GM21381 (cell line): ENCODE data around the gene PAX3.

ENCODE experiments used
- ATAC-seq: cut with Tn5 transposase; IDR thresholded peaks from one replicate; pipeline ENCODE4 v1.9.1; 2021; ENCODE audit warnings: mild to moderate bottlenecking, moderate library complexity; ENCODE audit not compliant: unreplicated experiment

PAX3 gene

DNA sequence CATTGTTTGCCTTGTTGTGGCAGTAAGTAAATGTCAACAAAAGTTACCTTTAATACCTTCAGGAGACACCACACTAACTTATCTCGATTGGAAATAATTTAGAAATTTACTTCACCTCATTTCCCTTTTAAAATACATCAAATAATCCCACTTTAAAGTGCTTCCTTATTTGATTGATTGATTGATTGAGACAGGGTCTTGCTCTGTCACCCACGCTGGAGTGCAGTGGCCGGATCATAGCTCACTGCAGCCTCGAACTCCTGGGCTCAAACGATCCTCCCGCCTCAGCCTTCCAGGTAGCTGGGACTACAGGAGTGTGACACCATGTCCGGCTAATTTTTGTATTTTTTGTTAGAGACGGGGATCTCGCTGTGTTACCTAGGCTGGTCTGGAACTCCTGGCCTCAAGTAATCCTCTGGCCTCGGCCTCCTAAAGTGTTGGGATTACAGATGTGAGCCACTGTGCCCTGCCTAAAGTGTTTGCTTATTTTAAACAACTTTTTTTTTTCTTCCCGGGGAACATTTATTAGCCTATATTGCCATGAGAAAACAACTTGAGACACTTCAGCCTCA lies 12.0 kb upstream of the PAX3 start:
- ATAC-seq = no peak

DNA sequence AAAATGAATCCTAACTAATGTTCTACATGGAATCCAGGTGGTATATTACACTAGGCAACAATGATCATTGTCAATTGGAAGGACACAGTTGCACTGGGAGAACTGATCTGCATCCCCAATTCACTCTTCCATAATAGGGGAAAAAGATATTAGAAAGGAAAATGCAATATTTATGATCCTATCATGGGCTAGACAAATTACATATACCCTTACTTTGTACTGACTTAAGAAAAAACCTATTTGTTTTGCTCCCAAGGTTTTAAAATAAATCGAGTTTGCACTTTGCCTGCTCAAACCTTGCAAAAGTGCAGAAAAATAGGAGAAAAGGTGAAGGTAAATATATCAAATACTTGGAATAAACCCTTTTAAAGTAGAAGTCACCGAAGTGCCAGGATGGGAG lies 11.0 kb upstream of the PAX3 start:
- no peak for ATAC-seq

DNA sequence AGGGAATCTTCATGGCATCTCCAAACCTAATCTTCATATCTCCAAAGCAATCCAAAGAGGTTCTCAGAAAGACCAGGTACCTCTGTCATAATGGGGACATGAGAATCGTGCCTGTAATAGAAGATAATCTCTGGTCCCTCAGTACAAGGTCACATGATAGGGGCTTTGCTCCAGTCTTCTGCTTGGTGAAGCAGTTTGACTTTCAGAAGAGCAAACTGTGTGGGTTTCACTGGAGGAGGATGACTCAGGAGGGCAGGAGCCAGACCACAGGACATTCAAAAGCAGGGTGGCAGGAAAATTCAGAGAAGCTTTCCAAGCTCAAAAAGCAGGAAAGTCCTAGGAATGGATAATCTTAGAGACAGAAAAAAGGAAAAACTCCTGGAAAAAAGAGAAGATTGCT lies 10.6 kb upstream of the PAX3 start:
- ATAC-seq = no peak

DNA sequence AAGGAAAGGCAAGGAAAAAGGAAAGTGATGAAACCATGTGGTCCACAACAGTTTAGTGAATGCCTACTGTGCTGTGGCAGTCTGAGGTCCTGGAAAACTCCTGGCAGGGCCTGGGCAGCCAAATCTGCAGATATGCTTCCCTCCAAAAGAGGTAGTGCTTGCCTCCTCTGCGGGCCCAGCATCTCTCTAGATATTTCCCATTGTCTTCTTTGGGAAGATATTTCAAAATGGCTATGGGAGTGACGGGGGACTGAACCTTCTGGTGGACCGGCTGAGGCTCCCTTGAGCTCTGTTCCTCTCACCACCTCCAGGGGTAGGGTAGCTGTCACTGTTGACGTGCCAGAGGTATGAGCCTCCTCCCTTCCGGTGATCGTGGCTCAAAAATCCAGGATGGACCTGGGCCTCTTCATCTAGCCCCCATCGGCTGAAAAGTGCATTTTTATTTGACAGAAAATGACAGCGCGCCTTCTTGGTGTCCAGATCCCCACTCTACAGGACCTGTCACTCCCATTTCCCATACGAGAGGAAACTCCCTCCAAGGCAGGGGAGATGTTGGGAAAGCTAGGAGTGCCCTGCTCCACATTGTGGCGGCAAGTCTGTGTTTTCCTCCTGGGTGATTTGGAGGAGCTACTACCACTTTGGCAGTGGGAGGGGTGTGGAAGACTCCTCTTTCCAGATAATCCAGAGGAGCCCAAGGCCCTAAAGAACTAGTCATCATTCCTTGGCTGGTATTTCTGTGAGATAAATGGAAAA lies 9.4 kb upstream of the PAX3 start:
- no peak for ATAC-seq

DNA sequence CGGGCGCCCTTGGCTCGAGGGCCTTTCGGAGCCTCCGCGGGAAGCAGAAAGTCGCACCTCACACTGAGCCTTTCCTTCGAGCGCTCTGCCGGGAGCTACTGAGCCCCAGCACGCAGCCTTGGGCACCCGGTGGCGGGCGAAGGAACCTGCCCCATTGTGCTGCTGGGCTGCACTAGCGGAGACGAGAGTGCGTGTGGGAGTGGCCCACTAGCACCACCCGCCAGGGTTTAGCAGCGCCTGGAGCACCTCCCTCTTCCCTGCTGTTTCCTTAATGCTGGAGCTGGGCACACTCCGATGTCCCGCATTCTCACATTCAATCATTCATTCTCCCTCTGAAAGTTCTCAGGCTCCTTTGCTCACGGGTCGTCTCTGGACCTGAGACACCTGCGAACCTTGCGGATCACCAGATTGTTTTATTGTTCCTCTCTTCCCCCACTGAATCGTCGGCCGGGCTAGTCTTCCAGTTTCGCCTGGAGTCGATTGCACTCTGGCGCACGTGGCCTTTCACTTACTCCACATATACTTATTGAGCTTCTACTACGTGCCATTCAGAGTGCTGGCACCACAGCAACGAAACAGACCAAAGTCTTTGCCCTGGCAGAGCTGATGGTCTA lies 8.5 kb upstream of the PAX3 start:
- ATAC-seq = no peak

DNA sequence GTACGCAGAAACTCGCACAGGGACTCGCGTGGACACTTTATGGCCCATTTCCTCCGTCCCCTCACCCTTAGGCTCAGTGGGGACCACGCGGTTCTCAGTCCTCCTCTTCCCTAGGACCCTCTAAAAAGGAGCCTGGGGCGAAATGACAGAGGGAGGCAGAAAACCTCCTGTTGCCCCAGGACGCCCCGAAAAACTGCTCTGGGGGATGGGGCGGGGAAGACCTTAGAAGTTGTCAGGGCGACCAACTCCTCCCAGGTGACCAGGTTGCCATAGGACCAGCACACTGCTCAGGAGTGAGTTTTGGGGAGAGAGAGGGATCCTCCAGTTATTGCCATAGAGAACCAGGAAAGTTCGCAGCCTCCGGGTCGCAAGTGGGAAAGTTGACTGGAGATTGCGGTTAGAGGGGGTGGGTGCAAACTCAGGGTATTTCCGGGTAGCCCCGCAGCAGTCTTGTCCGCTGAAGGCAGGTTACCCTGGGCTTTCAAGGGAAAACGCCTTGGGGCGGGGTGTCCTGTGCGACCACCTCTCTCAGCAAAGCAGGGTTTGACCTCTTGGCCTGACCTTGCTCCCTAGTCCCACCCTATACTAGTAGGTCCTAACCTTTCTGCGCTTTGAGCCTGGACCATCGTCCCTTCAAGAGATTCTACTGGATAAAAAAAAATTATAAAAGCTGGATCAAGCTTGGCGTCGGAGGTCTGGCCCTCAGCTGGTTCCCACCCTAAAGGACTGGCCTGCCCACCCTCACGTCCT lies 7.8 kb upstream of the PAX3 start:
- no peak for ATAC-seq

DNA sequence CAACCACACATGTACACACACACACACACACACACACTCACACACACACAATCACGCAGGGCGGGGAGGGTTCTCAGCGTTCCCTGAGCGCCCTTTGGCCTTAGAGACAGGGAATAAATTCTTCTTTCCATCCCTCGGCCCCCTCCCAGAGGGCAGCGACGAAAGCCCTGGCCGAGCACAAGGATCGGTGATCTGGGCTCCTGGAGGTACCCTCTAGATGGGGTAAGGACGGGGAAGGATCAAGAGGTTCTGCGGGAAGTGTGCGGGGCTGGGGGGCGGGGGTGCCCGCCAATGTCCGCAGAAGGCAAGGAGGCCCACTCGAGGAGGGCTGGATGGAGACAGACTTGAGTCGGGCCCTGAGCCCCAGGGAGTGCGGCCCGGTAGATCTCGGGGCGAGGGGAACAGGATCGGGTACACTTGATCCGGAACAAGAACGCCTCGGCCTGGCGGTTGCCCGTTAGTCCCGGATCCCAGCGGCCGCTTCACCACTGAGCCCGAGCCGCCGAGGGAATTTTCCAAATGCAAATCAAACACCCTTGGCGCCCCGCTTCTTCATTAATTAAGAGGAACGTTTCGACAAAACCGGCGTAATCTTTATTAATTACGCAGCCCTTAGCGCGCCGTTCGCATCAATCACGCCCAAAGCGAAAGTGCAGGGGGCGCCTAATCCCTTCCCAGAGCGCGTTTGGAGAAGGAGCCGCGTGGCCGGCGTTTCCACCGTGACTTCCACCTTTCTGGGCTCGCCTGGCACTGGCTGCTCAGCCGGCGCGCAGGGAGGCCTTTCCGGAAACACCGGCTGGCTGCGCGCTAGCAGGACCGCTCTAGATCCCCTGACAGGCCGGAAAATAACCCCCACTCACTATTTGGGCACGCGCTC lies 7.0 kb upstream of the PAX3 start:
- ATAC-seq = peak; percentile 36

DNA sequence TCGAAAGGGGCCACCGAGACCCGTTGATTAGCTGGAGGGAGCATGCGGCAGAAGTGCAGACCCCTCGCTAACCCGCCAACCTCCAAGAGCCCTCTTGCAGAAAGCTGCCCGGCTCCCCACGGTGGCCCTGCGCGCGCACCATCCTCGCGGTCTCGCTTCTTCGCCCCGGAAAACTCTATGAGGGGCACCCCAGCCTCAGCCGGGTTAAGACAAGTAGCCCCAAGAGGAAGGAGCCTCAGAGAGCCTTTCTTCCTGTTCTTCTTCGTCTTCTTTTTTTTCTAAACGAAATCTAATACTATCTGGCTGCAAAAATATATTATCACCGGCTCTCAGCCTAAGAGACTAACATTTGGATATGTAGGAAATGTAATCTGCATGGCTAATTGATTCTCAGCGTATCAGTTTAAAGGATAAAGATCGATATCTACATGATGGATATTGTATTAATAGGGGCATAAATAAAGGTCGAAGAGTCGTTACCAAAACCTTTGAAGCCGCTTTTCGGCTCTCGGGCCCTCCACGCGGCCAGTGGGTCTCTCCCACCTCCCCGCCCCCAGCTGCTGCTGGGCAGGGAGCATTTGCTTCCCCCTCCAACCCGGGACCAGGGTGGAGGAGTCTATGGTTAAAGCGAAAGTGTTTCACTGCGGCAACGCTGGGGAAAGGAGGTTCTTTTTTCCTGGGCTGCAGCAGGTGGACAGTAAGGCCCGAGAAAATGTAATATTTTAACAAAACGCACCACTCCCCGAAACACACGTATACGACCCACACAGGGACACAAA lies 6.1 kb upstream of the PAX3 start:
- no peak for ATAC-seq

DNA sequence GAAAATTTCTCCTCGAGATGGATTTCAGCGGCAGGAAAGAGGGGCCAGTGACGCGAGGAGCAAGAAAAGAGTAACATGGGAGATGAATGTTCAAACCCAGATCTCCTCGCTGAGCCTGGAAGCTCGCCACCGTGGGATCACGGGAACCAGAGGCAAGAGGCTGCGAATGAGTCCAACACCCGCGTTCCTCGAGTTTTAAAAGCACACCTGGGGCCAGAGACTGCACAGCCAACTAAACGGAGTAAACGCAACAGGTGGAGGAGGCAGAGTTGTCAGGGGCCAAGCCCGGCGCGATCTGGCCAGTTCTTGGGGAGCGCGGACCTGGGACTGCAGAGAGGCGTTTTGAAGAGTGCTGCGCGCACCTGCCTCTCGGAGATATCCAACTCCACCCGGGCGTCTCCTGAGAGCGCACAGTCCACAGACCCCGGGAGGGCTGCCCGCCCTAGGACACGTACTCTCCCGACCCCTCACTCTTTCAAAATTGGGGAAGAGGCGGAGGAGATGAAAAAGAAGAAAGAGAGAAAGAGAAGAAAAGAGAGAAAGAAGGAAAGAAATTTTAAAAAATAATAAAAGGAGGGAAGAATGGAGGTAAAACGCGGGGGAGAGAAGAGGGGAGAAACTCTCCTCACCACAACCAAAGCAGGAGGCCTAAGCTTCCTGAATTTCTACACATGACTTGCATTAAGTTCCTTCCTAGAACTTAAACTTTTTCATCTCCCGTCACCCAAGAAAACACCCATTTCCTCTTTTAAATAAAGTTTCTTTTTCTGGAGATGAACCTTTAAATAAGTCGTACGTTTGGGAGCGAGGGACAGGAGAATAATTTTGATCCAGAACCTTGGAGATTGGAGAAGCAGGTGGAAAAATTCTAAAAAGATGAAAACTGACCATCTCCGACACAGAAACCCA lies 5.3 kb upstream of the PAX3 start:
- ATAC-seq = no peak

DNA sequence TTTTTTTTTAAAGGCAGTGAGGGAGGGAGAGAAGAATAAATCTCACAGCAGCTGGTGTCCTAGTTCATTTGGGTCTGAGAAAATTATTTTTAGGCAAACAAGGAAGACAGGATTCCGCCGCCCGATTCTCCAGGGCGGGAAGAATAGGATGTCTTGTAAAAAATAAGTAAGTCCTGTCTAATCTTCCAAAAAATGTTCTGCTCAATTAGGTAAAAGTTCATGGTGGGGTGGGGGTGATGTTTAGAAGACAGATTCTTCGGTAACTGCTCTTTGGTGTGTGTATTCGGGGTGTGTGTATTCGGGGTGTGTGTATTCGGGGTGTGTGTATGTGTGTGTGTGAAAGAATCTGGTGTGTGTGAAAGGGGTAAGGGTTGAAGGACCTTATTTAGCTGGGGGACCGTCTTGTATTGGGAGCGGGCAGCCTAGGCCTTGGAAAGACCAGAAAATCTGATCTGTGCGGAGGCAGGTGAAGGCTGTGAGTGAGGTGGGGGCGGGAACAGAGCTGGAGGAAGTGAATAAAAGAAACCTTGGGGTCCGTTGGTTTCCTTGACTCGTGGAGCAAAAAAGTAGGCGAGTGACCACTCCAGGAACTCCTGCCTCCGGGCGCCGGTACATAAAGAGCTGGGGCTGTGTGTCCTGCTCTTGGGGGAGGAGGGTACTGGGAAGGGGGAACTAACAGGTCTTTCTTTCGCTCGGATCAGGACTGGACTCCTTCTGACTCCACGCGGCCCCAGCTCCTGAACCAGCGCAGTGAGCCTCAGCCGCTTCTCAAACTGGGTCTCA lies 4.4 kb upstream of the PAX3 start:
- no peak for ATAC-seq

DNA sequence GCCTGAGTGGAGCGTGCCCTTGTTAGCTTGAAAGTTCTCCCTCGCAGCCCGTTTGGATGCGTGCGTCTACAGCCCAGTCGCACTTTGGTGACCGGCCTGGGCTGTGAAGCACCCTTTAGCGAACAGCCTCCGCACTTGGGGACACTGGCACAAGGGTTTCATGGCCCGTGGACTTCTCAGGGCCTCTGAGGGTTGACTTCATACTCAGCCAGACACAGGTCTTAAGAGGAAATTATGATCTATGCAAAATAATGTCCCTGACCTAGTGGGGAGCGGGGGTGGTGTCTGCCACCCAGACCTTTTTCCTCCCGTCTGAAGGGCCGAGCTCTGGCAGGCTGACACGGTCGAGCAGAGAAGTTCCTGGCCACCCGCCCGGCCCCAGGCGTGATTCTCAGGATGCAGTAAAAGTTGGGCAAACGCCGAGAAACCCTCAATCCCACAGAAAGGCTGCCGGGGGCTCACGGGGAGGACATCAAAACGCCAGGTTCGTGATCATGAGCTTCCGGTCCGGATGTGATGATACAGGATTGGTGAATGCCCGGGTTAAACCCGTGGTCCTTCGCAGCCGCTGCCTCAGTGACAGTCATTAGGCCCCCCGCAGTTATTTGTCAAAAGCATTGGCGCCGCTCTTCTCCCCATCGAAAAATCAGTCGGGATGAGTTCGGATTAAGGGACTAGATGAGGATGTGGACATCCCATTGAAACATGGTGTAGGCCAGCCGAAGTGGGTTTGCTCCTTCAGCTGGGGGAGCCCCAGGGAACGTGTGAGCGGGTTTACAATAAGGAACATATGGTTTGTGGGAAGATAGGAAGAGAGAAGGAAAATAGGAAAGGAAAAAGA lies 3.6 kb upstream of the PAX3 start:
- no peak for ATAC-seq

DNA sequence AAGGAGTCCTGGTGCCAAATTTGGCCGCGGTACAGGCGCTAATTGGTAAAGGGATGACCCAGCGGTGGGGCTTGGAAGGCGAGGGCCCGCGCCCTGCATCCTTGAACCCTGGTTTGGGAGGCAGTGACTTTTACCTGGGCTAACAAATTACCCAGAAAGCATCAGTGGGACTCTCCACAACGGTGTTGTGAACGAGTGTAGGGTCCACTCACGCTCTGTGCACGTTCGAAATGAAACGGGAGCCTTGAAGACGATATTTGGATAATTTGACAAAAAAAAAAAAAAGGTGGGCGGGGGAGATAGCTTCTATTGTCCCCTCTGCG lies 3.0 kb upstream of the PAX3 start:
- no peak for ATAC-seq

DNA sequence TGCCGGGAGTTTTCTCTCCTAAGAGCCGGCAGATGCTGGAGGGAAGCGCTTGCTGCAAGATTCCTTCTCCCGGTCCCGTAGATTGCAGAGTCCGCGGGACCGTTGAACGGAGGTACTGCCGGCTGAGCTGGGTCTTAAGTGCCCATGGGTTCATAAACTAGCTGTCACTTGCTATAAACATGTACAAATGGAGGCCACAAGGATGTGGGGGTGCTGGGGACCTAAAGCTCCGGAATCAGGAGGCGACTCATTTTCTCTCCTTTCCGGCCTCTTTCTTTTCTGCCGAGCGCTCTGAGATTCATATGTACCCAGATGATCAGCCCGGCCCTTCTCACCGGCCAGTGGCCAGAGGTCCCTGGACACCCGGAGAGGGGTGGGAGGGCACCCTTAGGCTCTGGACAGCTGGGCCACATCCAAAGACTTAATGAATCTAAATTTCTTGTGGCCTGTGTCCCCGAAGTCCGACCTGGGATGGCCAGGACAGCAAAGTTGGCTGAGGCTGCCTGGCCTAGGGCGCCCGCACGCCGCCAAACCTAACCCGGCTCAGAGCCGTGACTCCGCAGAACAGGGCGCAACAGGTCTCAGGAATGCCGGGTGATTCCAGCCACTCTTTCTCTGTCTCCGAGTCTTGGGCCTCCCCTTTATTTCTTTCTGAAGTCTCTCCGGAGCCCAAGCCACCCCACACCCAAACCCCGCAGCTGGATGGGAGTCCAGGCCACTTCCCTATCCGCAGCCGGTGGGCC lies 2.4 kb upstream of the PAX3 start:
- no peak for ATAC-seq

DNA sequence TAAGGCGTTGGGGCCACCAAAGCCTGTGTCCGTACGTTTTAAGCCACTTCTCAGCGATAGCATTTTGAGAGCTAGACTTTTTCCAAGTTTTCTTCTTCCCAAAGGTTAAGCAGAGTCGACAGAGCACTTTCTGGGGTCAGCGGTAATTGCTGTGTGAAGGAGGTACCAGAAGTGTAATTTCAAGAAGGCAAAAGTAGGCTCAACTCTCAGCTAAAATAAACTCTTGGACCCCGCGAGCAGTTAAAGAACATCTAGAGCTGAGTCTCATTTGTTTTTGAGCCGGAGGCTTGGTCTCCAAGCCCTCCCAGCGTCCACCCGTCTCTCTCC lies 1.9 kb upstream of the PAX3 start:
- no peak for ATAC-seq

DNA sequence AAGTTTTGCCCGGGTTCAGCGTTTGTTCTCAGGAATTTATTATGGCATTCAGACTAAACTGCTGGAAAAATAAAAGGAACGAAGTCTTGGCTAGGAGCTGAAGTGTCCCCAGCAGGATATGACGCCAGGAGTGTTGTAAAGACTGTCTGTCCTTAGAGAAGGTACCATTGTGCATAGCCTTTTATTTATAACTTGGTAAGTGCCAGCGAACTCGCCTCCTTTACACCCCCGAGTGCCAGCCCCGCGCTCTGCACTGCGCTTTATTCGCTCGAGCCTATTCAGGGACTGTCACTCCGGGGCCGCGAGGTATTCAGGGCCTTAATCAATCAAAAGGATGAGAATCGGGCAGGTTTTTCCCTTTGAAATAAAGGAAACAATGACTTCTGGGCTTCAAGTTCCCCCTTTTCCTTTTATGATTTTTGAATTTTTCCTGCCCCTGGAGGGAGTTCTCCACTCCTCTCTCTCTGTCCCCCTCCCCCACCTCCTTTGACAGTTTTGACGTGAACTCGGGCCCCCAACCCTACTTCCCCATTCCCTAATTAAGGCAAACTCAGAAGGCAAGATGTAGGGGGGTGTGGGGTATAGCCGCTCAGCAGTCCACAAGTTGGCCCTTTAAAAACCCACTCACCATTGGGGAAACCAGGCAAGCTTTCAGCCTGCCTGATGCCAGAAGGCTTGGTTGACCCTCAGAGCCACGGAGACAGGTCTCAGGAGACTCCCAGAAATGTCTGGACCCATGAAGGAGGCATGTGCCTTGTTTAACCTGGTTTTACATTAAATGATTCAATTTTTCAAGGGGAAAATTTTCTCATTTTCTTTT lies 1.3 kb upstream of the PAX3 start:
- ATAC-seq = no peak

DNA sequence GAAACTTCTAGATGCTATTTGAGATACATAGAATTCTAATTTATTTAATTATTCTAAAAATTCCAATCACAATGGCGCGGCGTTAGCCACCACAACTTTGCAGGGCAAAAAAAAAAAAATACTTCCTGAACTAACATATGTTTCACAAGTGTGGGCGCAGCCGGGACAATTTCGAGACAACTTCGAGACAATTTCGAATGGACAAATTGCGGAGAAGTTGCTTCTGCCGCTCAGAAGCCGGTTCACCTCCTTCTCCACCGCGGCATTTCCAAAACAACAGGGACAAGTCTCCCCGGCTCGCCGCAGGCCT lies 842 bp downstream of the PAX3 start:
- ATAC-seq = no peak

DNA sequence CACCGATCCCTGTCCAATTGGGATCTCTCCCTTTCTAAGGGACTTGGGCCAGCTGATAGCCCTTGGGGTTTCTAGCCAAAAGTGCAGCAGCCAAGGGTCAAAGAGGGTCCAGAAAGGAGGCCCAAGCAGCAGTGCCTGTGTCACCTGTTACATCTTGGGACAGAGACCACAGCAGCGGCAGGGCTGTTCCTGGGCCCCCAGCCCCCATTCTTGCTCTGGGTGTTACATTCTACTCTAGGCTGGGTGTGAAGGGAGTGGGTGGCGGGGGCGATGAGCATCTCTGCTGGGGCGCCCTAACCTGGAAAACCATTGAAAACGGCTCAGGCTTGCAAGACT lies 1.2 kb downstream of the PAX3 start:
- ATAC-seq = no peak
